Gastrocnemius medialis (tissue), 4 donors: ENCODE results near the gene SLC35F5.

ENCODE experiments used
- POLR2A ChIP-seq, 2 donors: fragments of 450-650 bp; IDR thresholded peaks; one replicate each; pipeline ENCODE4 v1.6.1; 2017; ENCODE audit warnings: antibody characterized with exemption in 2 of 2, mild to moderate bottlenecking in 2 of 2, moderate library complexity in 2 of 2
- TF ChIP-seq, protein P1 (sequence below), 5 experiments: fragments of 450-650 bp in 3 of 5; fragments of 200-600 bp in 2 of 5; sonication (generic) in 2 of 5; IDR thresholded peaks in 4 of 5; conservative IDR thresholded peaks in 1 of 5; 1 replicate in 4 of 5; 2 replicates in 1 of 5; pipeline ENCODE4 v1.5.1; 2016 to 2019; ENCODE audit warnings: antibody characterized with exemption in 5 of 5, mild to moderate bottlenecking in 3 of 5, moderate library complexity in 3 of 5

DNA sequence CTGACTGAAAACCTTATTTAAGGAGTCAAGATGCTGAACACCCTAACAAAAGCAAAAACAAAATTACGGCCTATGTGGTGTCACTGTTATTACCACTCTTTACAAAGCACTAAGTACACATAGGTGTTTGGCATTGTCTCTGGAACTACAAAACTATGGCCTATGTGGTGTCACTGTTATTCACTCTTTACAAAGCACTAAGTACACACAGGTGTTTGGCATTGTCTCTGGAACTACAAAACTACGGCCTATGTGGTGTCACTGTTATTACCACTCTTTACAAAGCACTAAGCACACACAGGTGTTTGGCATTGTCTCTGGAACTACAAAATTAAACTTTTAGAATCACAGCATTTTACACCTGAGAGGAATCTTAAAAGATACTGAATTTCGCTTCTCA lies 47.4 kb downstream of the SLC35F5 start:
- TF ChIP-seq, protein P1, sequence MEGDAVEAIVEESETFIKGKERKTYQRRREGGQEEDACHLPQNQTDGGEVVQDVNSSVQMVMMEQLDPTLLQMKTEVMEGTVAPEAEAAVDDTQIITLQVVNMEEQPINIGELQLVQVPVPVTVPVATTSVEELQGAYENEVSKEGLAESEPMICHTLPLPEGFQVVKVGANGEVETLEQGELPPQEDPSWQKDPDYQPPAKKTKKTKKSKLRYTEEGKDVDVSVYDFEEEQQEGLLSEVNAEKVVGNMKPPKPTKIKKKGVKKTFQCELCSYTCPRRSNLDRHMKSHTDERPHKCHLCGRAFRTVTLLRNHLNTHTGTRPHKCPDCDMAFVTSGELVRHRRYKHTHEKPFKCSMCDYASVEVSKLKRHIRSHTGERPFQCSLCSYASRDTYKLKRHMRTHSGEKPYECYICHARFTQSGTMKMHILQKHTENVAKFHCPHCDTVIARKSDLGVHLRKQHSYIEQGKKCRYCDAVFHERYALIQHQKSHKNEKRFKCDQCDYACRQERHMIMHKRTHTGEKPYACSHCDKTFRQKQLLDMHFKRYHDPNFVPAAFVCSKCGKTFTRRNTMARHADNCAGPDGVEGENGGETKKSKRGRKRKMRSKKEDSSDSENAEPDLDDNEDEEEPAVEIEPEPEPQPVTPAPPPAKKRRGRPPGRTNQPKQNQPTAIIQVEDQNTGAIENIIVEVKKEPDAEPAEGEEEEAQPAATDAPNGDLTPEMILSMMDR (IDR thresholded peaks at IDR 0.05 in 4 of 5, conservative IDR thresholded peaks at IDR 0.05 in 1 of 5) = no peak
- TF ChIP-seq POLR2A (IDR thresholded peaks at IDR 0.05) = no peak
